ENCODE data around the gene TMEM151B. TPM values are rescaled to one million over a fixed set of nuclear protein-coding genes. Genes with fewer than 3 reads are reported as not detected.

TMEM151B gene
- total RNA-seq, 1 donor from 2014 or later: not detected

DNA sequence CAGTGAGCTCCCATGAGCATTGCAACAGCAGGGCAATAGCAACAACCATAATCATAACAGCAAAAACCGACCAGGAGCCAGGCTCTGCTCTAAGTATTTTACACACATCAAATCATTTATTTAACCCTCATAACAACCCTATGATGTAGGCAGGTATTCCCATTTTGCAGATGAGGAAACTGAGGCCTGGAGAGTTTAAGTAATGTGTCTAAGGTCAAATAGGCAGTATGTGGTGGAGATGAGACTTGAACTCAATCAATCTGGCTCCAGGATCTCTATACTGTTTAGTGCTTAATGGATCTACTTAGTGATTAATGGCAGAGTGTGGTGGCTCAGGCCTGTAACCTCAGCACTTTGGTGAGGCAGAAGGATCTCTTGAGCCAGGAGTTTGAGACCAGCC is 3.4 kb downstream of the TMEM151B start:
- peaks cover 4% of the 10 kb centered on the region for H3K4me1 ChIP-seq
- intact Hi-C loops (cut with DNase I): no loop called here
- H3K36me3 ChIP-seq: no peaks in the 10 kb centered on the region
- DNase-seq (no peak), ATAC-seq (no peak)
- no peak overlapping the region for H3K4me3 ChIP-seq
- no peak overlapping the region for H3K27ac ChIP-seq
- no peaks in the 10 kb centered on the region for H3K9me3 ChIP-seq
- H3K27me3 ChIP-seq (ENCODE audit: low read depth): peaks cover 77% of the 10 kb centered on the region
- TF ChIP-seq, protein P1, sequence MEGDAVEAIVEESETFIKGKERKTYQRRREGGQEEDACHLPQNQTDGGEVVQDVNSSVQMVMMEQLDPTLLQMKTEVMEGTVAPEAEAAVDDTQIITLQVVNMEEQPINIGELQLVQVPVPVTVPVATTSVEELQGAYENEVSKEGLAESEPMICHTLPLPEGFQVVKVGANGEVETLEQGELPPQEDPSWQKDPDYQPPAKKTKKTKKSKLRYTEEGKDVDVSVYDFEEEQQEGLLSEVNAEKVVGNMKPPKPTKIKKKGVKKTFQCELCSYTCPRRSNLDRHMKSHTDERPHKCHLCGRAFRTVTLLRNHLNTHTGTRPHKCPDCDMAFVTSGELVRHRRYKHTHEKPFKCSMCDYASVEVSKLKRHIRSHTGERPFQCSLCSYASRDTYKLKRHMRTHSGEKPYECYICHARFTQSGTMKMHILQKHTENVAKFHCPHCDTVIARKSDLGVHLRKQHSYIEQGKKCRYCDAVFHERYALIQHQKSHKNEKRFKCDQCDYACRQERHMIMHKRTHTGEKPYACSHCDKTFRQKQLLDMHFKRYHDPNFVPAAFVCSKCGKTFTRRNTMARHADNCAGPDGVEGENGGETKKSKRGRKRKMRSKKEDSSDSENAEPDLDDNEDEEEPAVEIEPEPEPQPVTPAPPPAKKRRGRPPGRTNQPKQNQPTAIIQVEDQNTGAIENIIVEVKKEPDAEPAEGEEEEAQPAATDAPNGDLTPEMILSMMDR (IDR thresholded peaks at IDR 0.05): no peak

DNA sequence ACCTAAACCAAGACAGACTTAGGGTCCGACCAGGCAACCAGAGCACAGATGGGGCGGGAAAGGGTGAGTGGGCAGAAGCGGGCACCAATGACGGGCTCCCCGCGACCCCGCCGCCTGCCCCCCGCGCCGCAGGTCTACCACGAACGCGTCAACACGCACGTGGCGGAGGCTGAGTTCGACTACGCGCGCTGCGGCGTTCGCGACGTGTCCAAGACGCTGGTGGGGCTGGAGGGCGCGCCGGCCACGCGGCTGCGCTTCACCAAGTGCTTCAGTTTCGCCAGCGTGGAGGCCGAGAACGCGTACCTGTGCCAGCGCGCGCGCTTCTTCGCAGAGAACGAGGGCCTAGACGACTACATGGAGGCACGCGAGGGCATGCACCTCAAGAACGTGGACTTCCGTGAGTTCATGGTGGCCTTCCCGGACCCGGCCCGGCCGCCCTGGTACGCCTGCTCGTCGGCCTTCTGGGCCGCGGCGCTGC is 5.1 kb downstream of the TMEM151B start:
- no peak for ATAC-seq
- Histone ChIP-seq H3K27me3 (ENCODE audit: low read depth) (peaks cover 67% of the 10 kb centered on the region), H3K4me3 (peak overlapping the region; percentile 39), H3K36me3 (no peaks in the 10 kb centered on the region), H3K4me1 (peaks cover 4% of the 10 kb centered on the region), H3K9me3 (no peaks in the 10 kb centered on the region), H3K27ac (no peak overlapping the region)
- intact Hi-C loops (cut with DNase I): no loop called here
- DNase-seq: no peak
- TF ChIP-seq, protein P1 (IDR thresholded peaks at IDR 0.05): no peak

DNA sequence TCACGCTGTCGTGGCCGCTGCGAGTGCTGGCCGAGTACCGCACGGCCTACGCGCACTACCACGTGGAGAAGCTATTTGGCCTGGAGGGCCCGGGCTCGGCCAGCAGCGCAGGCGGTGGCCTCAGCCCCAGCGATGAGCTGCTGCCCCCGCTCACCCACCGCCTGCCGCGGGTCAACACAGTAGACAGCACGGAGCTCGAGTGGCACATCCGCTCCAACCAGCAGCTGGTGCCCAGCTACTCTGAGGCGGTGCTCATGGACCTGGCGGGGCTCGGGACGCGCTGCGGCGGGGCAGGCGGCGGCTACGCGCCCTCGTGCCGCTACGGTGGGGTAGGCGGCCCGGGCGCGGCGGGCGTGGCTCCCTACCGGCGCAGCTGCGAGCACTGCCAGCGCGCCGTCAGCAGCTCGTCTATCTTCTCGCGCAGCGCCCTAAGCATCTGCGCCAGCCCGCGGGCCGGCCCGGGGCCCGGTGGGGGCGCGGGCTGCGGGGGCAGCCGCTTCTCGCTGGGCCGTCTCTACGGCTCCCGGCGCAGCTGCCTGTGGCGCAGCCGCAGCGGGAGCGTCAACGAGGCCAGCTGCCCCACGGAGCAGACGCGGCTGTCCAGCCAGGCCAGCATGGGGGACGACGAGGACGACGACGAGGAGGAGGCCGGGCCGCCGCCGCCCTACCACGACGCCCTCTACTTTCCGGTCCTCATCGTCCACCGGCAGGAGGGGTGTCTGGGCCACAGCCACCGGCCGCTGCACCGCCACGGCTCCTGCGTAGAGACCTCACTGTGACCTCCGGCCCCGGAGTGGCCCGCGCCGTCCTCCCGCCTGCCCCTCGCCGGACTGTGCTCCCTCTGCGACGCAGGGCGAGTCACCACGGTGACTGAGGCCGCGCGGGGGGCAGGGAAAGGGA is 5.7 kb downstream of the TMEM151B start:
- Histone ChIP-seq H3K4me1 (peaks cover 4% of the 10 kb centered on the region), H3K4me3 (peak overlapping the region; percentile 39), H3K9me3 (no peaks in the 10 kb centered on the region), H3K36me3 (no peaks in the 10 kb centered on the region), H3K27me3 (ENCODE audit: low read depth) (peaks cover 65% of the 10 kb centered on the region), H3K27ac (no peak overlapping the region)
- ATAC-seq: peak; percentile 35 to 68
- TF ChIP-seq, protein P1 (IDR thresholded peaks at IDR 0.05): no peak
- intact Hi-C loops (cut with DNase I): no loop called here
- DNase-seq: no peak

DNA sequence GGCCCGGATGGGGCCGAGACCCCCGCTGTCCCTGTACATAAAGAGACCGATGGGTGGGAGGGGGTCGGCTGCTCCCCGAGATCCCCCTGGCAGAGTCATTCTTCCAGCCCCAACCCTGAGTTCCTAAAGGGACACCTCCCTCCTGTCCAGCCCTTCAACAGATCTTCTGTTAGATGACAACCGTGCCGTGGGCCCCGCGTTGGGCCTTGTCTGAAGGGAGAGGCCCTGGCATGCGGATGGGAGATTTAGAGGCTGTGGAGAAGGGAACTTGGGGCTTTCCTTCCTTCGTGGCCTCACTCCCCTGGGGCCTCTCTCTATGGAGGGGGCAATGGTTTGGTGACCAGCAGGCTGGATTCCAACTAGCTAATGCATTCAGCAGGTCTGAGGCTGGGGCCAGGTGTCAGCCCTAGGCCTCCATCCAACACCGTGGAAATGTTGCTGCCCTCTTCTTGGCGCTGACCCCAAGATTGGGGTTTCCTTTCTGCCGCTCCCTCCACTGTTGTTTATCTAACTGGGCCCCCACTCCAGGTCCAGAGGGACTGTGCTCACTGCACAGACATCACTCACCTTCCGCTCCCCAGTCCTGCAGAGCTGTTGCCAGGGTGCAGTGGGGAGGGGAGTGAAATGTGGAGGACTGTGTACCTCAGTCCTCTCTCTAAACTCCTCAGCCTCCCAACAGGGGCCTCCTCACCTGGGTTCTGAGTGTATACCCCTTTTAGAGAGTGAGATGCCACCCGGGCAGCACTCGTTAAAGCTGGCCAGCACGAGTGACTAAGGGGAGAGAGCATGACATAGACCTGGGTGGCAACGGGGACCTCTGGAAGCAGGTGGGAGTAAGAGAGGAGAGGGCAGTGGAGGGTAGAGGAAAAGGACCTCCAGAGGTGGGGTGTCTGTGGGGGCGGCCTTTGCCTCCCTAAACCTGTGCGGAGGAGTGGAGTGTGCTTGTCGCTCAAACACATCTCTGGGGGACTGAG is 6.7 kb downstream of the TMEM151B start:
- TF ChIP-seq, protein P1 (IDR thresholded peaks at IDR 0.05): no peak
- Histone ChIP-seq H3K9me3 (no peaks in the 10 kb centered on the region), H3K4me3 (no peak overlapping the region), H3K27ac (no peak overlapping the region), H3K4me1 (peaks cover 4% of the 10 kb centered on the region), H3K27me3 (ENCODE audit: low read depth) (peaks cover 57% of the 10 kb centered on the region), H3K36me3 (no peaks in the 10 kb centered on the region)
- DNase-seq: no peak
- intact Hi-C loops (cut with DNase I): no loop called here
- no peak for ATAC-seq

DNA sequence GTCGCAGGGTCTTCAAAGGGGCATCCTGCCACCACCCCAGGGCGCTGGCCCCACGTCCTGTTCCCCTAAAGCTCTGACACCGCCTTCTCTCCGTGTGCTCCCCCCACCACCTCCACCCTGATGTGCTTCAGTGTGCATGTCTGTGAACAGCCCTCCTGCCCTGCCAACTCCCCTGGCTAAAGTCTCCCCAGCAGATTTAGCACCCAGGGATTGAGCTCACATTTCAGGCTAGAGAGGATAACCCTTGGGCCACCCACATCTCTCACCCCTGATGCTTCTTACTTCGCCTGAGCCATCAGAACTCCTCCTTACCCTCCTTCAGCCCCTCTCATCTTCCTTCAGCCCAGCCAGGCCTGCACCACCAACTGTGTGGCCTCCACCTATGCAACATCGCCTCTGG is 7.5 kb downstream of the TMEM151B start:
- intact Hi-C loops (cut with DNase I): no loop called here
- Histone ChIP-seq H3K36me3 (no peaks in the 10 kb centered on the region), H3K27me3 (ENCODE audit: low read depth) (peaks cover 49% of the 10 kb centered on the region), H3K27ac (no peak overlapping the region), H3K4me3 (no peak overlapping the region), H3K4me1 (peaks cover 4% of the 10 kb centered on the region), H3K9me3 (no peaks in the 10 kb centered on the region)
- DNase-seq: no peak
- no peak for ATAC-seq
- TF ChIP-seq, protein P1 (IDR thresholded peaks at IDR 0.05): no peak

All from lower lobe of right lung (tissue), 2 donors.